NCI-H2227 (cell line): ENCODE data around the gene COPB2.
A peak's percentile ranks its signal among the peaks of the same experiment; 100 is the strongest.
"Not testable (repeated sequence)": the region's sequence is repeated elsewhere in the genome, so short reads cannot be mapped to it uniquely, and the experiment has no call there.

Experiments
- DNase-seq: peaks from one replicate; lab custom pipeline; 2025; ENCODE audit not compliant: unreplicated experiment; lab: John Stamatoyannopoulos, UW

Gene COPB2

GRCh38 chr3:139378587-139379241, 10.7 kb downstream of the COPB2 start:
- DNase-seq: no peak

DNA sequence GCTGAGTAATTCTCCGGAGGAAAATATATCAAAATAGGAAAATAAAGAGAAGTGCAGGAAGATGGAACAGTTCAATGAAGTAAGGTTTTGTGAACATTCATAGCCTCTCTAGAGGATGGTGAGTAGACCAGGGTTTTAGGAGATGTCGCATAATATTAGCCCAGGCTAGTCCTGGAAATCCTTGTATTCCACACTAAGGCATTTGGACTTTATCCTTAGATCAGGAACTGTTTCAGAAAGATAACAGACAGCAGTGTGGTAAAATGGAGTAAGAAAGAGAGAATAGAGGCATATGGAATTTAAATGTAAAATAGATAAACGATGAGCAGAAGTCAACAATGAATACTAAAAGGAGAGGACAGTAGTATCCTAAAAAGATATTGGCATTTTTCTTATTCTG, 12.1 kb downstream of the COPB2 start:
- DNase-seq: no peak

DNA sequence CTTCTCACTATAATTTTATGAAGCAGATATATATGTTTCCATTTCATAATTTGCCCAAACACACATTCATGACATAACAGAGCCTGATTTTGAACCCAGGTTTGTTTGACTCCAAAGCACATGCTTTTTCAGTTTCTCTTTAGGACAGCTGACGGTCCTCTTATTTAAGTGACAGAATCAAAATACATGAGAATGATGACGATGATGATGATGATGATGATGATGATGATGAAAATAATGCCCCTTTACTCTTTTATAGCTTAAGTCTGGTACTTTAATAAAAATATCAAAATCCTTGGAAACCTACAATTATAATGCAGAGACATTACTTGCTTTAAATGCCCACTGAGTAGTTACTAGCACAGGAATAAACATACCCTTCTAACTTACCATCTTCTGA, 15.3 kb downstream of the COPB2 start:
- DNase-seq: no peak

DNA sequence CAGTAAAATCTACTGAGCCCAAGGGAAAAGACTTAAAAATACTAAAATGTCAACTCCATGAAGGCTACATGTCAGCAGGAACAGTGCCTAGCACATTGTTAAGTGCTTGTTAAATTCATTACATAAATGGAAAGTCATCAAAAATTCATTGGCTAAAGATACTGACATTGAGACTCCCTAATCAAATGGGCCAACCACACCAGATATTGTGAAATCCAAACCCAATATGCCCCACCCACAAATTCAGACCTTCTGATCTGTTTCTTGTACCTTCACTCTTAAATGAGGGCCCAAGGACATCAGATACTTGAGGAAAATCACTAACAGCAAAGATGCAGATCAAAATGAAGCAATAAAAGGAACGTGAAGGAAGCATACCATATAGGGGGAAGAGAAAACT, 24.9 kb downstream of the COPB2 start:
- DNase-seq: no peak

- no peak for DNase-seq
These were observed 28.2 kb downstream of the COPB2 start for GRCh38 chr3:139361276-139361675.

DNA sequence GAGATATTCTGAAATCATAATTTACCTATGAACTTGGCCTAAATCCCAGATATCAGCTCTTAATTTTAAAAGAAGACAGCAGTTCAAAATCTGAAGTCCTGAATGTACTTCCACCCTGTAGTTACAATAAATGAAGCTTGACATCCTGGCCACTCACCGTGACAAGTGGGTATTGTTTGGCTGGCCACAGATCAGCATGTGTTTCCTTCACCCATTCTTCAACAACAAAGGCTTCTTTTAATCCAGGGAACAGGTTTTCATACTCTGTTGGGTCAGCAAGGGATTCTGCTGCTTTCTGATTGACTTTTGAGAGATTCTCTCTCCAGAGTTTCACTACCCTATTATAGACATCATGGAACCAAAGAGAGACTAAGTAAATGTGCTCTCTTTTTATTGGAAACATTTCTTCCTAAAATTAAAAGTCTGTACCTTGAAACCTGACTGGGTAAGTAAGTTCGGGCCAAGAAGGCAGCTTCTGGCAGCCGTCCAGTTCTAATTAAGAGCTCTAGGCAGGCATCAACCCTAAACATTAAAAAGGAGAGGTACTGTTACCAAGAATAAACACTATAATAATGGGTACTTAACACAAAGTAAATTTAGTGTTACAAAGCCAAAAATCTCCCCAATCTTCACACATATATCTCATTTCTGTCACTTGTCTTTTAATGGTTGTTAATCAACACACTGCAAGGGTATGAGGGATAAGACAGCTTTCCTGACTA, 30.4 kb downstream of the COPB2 start:
- DNase-seq: peak; percentile 32

DNA sequence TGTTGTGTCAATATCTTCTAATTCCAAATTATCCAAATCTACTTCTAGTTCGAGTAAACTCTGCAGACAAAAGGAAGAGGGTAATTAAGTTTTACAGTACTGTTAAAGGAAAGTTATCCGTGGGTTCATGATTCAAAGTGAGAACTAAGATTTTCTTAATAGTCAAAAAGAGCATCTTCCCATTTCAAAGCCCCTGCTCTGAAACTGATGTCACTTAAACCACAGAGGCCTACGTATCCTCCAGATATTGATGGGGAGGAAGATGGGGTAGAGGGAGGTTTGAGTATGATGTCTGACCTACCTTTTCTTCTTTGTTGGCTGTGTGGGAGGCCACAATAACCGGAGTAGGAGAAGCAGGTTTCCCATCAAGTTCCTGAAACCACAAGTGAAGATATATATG, 31.5 kb downstream of the COPB2 start:
- no peak for DNase-seq

- no peak for DNase-seq
These were observed 33.6 kb downstream of the COPB2 start for GRCh38 chr3:139355891-139356290.

- no peak for DNase-seq
These were observed 34.0 kb downstream of the COPB2 start for GRCh38 chr3:139355476-139355875.

- DNase-seq: no peak
These were observed 34.8 kb downstream of the COPB2 start for GRCh38 chr3:139354661-139355060.

GRCh38 chr3:139353920-139354556, 35.4 kb downstream of the COPB2 start:
- peak; percentile 59 for DNase-seq

- DNase-seq: no peak
These were observed 42.7 kb downstream of the COPB2 start for GRCh38 chr3:139346771-139347170.

DNA sequence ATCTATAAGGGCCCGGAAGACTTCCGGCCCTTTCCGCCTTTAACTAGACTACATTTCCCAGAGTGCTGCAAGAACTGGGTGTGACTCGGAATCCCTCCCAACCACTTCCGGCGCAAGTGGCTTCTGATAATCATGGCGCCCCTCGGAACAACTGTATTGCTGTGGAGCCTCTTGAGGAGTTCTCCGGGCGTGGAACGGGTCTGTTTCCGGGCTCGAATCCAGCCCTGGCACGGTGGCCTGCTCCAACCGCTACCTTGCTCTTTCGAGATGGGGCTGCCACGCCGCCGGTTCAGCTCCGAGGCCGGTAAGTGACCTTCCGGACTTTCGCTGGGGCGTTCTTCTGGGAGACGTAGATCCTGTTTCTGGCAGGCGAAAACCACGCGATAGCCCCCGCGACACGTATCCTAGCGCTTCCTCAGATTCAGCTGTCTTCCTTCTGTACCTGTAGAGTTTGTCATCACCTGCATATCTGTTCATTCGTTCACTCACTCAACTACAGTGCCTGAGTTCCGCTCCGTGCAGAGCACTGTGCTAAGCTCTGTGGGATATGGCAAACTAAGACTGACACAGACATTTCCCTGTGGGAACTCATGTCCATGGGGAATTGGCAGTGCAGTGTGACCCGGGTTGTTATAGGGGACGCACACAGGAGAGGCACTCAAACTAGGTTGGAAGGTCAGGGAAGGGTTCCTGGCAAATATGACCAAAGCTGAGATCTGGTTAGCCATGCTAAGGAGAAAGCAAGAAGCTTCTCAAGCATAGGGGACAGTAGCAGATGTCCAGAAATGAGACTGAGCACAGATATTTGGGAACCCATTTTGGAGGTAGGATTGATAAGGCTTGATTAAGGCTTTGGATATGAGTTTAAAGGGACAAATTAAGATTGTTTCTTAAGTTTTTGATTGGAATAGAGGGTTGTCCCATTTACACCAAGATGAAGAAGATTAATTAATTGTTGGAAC, 45.3 kb downstream of the COPB2 start, which contains the start of gene MRPS22:
TSS of gene MRPS22 (plus strand) at position 126 of the 962 bp plus-strand sequence. CDS start at position 133, 7 bp downstream.
- peak; percentile 87 for DNase-seq

DNA sequence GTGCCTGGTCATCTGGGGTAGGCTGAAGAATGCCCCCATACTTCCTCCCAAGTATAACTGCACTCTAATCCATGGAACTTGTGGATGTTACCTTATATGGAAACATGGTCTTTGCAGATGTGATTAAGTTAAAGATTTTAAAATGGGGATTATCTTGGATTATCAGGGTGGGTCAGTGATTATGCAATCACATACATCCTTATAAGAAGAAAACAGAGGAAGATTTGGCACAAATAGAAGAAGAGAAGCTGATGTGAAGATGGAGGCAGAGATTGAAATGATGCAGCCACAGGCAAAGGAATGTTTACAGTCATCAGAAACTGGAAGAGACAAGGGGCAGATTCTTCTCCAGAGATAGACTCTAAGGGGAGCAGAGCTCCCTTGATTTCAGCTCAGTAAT, 47.4 kb downstream of the COPB2 start:
- DNase-seq: no peak

- no peak for DNase-seq
These were observed 48.7 kb downstream of the COPB2 start for GRCh38 chr3:139340784-139341183.

- no peak for DNase-seq
These were observed 50.1 kb downstream of the COPB2 start for GRCh38 chr3:139339219-139339906.

- no peak for DNase-seq
These were observed 51.0 kb downstream of the COPB2 start for GRCh38 chr3:139338405-139338804.

DNA sequence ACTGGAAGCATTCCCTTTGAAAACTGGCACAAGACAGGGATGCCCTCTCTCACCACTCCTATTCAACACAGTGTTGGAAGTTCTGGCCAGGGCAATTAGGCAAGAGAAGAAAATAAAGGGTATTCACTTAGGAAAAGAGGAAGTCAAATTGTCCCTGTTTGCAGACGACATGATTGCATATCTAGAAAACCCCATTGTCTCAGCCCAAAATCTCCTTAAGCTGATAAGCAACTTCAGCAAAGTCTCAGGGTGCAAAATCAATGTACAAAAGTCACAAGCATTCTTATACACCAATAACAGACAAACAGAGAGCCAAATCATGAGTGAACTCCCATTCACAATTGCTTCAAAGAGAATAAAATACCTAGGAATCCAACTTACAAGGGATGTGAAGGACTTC, 54.8 kb downstream of the COPB2 start:
- not testable (repeated sequence) for DNase-seq

DNA sequence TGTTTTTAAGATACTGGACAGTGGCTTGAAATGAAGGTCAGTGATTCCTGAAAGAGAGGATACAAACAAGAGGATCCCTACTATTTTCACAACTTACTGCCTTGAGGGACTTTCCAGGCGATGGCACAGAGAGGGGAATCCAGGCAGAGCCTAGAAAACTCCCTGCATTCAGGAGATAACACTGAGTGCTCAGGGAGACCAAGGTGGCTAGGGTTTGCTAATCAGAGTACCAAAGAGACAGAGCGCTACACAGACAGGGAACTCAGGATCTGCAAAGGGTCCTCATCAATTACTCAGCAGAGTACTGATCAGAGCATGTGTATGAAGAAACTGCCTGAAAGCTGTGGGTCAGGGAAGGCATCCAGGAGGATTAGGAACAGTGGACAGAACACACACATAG, 57.4 kb downstream of the COPB2 start:
- DNase-seq: no peak

GRCh38 chr3:139329364-139329850, 60.0 kb downstream of the COPB2 start:
- DNase-seq: peak; percentile 89
